ENCODE measurements around the gene CRADD. TPM values are rescaled to one million over a fixed set of nuclear protein-coding genes. Genes with fewer than 3 reads are reported as not detected.

Gene CRADD
- total RNA-seq, 4 donors from 2014 or later: 43.7 to 76.1 (median 51.0) TPM

DNA sequence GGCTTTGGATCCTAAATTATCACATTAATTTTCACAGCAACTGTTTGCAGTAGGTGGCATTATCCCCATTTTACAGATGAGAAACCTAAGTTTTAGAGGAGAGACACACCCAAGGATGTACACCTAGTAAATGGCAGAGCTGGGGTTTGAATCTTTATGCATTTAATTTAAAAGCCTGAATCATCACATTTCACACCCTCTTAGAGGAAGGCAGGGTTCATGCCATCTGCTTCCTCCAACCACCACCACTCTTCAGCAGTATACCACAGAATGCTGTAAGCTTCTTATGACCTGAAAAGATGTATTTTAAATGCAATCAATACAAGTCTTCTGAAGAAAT, 90.3 kb downstream of the CRADD start:
- Histone ChIP-seq H3K27me3 (no peaks in the 10 kb centered on the region), H3K27ac (no peak overlapping the region), H3K9me3 (no peaks in the 10 kb centered on the region), H3K4me3 (replicated peaks in 1 of 3) (no peak overlapping the region), H3K4me1 (peaks cover 0 to 9% of the 10 kb centered on the region in 2 donors), H3K36me3 (no peaks in the 10 kb centered on the region)
- TF ChIP-seq POLR2A (IDR thresholded peaks at IDR 0.05): no peak
- TF ChIP-seq, protein P1, sequence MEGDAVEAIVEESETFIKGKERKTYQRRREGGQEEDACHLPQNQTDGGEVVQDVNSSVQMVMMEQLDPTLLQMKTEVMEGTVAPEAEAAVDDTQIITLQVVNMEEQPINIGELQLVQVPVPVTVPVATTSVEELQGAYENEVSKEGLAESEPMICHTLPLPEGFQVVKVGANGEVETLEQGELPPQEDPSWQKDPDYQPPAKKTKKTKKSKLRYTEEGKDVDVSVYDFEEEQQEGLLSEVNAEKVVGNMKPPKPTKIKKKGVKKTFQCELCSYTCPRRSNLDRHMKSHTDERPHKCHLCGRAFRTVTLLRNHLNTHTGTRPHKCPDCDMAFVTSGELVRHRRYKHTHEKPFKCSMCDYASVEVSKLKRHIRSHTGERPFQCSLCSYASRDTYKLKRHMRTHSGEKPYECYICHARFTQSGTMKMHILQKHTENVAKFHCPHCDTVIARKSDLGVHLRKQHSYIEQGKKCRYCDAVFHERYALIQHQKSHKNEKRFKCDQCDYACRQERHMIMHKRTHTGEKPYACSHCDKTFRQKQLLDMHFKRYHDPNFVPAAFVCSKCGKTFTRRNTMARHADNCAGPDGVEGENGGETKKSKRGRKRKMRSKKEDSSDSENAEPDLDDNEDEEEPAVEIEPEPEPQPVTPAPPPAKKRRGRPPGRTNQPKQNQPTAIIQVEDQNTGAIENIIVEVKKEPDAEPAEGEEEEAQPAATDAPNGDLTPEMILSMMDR (IDR thresholded peaks at IDR 0.05): peak in 1 of 6 experiments; percentile 5
- DNase-seq: no peak
- intact Hi-C loops (cut with DNase I): loop anchor here (5.0 kb wide), 1 partner anchor 335 kb away; no protein-coding TSS in a partner anchor

DNA sequence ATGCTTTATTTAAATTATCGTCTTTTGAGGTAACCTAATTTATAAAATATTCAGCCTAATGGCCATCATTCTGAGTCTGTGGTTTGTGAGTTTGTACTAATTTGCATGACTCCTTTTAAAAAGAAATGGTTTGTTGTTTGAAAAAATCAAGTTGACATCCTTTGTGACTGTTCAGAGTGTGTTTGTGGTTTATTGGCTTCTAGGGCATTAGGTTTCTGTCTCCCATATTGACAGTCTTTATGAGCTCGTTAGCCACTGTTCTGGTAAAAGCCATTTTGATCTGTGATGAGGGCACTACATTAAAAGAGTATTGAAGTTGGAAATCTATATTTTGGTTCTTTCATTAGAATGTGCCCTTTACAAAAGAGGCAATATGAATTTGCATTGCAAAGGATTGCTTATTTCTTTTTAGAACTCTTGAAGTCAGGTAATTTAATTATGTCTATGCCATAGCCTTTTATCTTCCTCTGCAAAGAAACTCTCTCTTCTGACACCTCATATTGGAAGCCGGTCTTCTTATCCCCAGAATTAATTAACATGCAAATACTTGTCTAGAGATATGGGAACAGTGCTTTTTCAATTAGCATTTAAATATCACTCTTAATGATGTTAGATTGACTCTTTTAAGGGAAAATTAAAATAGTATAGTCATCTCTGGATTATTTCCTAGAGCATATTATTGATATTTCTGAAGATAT, 95.0 kb downstream of the CRADD start:
- DNase-seq: no peak

DNA sequence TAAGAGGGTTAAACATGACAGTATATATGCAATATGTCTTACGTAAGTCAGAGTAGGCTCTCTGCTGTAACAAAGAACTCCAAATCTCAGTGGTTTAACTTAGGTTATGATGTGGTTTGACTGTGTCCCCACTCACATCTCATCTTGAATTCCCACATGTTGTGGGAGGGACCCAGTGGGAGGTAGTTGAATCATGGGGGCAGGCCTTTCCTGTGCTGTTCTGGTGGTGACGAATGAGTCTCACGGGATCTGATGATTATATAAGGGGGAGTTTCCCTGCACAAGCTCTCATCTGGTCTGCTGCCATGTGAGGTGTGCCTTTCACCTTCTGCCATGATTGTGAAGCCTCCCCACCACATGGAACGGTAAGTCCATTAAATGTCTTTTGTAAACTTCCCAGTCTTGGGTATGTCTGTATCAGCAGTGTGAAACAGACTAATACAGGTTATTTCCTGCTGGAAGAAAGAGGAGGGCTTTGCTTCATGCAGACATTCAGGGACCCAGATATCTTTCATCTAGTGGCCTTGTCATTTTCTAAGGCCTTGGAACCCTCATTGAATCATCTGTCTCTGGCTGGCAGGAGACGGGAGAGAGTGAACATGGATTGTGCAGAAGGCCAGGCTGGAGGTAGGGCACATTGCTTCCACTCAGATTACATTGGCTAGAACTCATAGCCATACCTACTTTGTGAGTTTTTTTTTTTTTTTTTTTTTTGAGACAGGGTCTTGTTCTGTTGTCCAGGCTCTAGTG, 96.1 kb downstream of the CRADD start:
- TF ChIP-seq, protein P1 (IDR thresholded peaks at IDR 0.05): no peak
- TF ChIP-seq POLR2A (IDR thresholded peaks at IDR 0.05): no peak
- no peak for DNase-seq
- intact Hi-C loops (cut with DNase I): no loop called here
- H3K36me3 ChIP-seq: no peaks in the 10 kb centered on the region
- H3K27ac ChIP-seq: no peak overlapping the region
- H3K27me3 ChIP-seq: no peaks in the 10 kb centered on the region
- H3K4me3 ChIP-seq (replicated peaks in 1 of 3): no peak overlapping the region
- H3K9me3 ChIP-seq: no peaks in the 10 kb centered on the region
- peaks cover 3 to 21% of the 10 kb centered on the region in 2 donors for H3K4me1 ChIP-seq
- 79 to 84% methylated on average over 5 of the region's 5 CpGs for WGBS, 2 donors

More for the DNA sequence above, 95.0 kb downstream of the CRADD start:
- intact Hi-C loops (cut with DNase I): no loop called here
- H3K27ac ChIP-seq: no peak overlapping the region
- no peak overlapping the region for H3K4me3 ChIP-seq (replicated peaks in 1 of 3)
- no peaks in the 10 kb centered on the region for H3K36me3 ChIP-seq
- TF ChIP-seq POLR2A (IDR thresholded peaks at IDR 0.05): no peak
- TF ChIP-seq, protein P1 (IDR thresholded peaks at IDR 0.05): no peak
- H3K9me3 ChIP-seq: no peaks in the 10 kb centered on the region
- H3K27me3 ChIP-seq: no peaks in the 10 kb centered on the region
- H3K4me1 ChIP-seq: peaks cover 0 to 9% of the 10 kb centered on the region in 2 donors
- WGBS, 2 donors: 92 to 94% methylated on average over 3 of the region's 3 CpGs

DNA sequence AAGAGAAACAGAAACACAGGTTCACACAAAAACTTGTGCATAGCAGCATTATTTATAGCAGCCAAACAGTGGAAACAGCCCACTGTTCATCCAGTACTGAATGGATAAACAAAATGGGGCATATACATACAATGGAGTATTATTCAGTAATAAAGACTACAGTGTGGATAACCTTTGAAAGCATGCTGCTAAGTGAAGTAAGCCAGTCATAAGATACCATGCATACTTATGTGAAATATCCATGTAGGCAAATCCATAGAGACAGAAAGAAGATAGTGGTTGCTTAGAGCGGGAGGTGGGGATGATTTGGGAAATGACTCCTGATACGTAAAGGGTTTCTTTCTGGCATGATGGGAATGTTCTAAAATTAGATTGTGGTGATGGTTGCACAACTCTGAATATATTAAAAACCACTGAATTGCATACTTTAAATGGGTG, 99.4 kb downstream of the CRADD start:
- H3K4me3 ChIP-seq (replicated peaks in 1 of 3): no peak overlapping the region
- no peaks in the 10 kb centered on the region for H3K9me3 ChIP-seq
- DNase-seq: no peak
- H3K27ac ChIP-seq: peak overlapping the region in 2 of 3 donors; percentile 71 to 93
- H3K27me3 ChIP-seq: no peaks in the 10 kb centered on the region
- TF ChIP-seq, protein P1 (IDR thresholded peaks at IDR 0.05): no peak
- no peak for TF ChIP-seq POLR2A (IDR thresholded peaks at IDR 0.05)
- intact Hi-C loops (cut with DNase I): no loop called here
- H3K4me1 ChIP-seq: peaks cover 23 to 37% of the 10 kb centered on the region in 2 donors
- WGBS, 2 donors: 89 to 94% methylated on average over 2 of the region's 2 CpGs
- no peaks in the 10 kb centered on the region for H3K36me3 ChIP-seq

DNA sequence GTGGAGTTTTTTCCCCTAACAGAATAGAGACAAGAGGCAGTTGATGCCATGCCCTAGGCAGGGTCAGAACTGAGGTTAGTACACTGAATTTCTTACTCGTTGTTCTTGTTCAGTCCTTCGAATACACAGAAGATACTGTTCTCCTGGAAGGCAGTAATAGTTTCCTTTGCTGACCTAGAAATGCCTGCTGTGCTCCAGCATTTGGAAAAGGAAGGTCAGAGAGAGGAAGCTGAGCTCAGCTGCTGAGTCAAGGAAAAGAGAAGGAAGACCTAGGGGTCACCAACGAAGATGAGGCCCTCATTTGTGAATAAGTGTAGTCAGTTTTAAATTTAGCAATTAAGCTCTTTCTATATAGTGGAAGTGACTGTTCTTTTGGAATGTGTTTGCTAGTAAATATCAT, 100.1 kb downstream of the CRADD start:
- WGBS, 2 donors: 63 to 64% methylated on average over 3 of the region's 3 CpGs
- H3K36me3 ChIP-seq: no peaks in the 10 kb centered on the region
- H3K4me1 ChIP-seq: peaks cover 23 to 37% of the 10 kb centered on the region in 2 donors
- DNase-seq: no peak
- H3K9me3 ChIP-seq: no peaks in the 10 kb centered on the region
- H3K27ac ChIP-seq: peak overlapping the region; percentile 10 to 93 (median 71)
- intact Hi-C loops (cut with DNase I): no loop called here
- TF ChIP-seq POLR2A (IDR thresholded peaks at IDR 0.05): no peak
- TF ChIP-seq, protein P1 (IDR thresholded peaks at IDR 0.05): no peak
- H3K27me3 ChIP-seq: no peaks in the 10 kb centered on the region
- H3K4me3 ChIP-seq (replicated peaks in 1 of 3): no peak overlapping the region

All from thyroid gland (tissue), 4 donors.